Lower lobe of right lung (tissue), 2 donors: Measurements from ENCODE around the gene RSBN1L. TPM values are rescaled to one million over a fixed set of nuclear protein-coding genes. Genes with fewer than 3 reads are reported as not detected.

Experiments
- ATAC-seq, 2 donors: fragments of 200-7000 bp; cut with Tn5 transposase; one replicate each; pipeline ENCODE4 v1.9.1; 2020 to 2022; ENCODE audit warnings: mild to moderate bottlenecking in 2 of 2, moderate library complexity in 2 of 2
- DNase-seq: peaks from one replicate; pipeline ENCODE4 v3.0.0-alpha.2; 2020
- H3K27ac ChIP-seq: fragments of 200-600 bp; one replicate; pipeline ENCODE4 v1.8.0; 2022
- H3K27me3 ChIP-seq: fragments of 200-600 bp; one replicate; pipeline ENCODE4 v1.8.0; 2022; ENCODE audit warnings: low read depth
- H3K36me3 ChIP-seq: fragments of 200-600 bp; one replicate; pipeline ENCODE4 v1.8.0; 2022; ENCODE audit warnings: mild to moderate bottlenecking
- H3K4me1 ChIP-seq: fragments of 200-600 bp; one replicate; pipeline ENCODE4 v1.8.0; 2022
- H3K4me3 ChIP-seq: fragments of 200-600 bp; one replicate; pipeline ENCODE4 v1.8.0; 2022; ENCODE audit warnings: mild to moderate bottlenecking
- H3K9me3 ChIP-seq: fragments of 200-600 bp; one replicate; pipeline ENCODE4 v1.8.0; 2022
- intact Hi-C: fragments of 100-400 bp; cut with DNase I; formaldehyde crosslinking; loops from one replicate; pipeline ENCODE4 v1.11.0; 2022
- total RNA-seq: library from RNA; stranded (reverse); fragmentation: NEBNext Ultra II Directional; extraction: Animal tissue kit (Norgen Biotek cat#: 25700); gene quantifications from one replicate; pipeline ENCODE4 v1.2.1, GENCODE V29; 2021
- TF ChIP-seq, protein P1 (sequence below): fragments of 200-600 bp; IDR thresholded peaks from one replicate; pipeline ENCODE4 v1.8.0; 2022; ENCODE audit warnings: antibody characterized with exemption, mild to moderate bottlenecking
- donor health status: DM: no; HTN: yes; CAD: no; lungs with severe emphysema.

RSBN1L gene
- total RNA-seq, 1 donor from 2014 or later, result 26.8 TPM

DNA sequence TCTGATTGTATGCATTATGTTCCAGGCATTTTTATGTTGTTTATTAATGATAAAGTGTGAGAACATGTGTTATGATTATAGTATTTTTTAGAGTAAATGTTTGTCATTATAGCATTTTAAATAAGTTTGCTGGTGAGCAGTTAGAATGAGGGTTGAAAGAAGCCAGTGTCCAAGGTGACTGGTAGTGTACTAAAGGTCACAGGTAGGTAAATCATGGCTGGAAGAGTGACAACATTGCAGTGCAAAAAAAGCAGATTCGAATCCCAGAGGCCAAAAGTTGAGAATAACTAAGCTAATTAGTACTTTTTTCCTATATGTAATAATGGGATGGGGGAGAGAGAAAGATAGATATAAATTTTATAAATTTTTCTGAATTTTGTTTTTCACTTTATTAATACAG lies 44.0 kb downstream of the RSBN1L start:
- no peak for ATAC-seq

DNA sequence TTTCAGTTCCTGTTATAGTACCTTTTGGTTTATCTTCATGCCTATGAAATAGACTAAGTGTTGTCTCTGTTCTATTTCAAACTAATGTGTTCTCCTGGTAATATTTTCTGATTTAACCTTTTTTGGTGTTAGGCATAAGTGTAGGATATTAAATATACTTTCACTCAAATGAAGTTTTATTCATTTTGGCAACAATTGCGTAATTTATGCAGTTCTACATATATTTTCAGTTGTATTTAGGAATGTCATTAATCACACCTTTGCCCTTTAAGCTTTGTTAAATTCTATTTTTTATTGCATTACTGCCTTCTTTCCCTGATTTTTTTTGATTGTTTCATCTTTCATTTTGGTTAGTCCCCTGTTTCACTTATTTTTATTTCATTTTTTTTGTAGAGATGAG lies 47.3 kb downstream of the RSBN1L start:
- H3K27ac ChIP-seq, result no peak overlapping the region
- TF ChIP-seq, protein P1, sequence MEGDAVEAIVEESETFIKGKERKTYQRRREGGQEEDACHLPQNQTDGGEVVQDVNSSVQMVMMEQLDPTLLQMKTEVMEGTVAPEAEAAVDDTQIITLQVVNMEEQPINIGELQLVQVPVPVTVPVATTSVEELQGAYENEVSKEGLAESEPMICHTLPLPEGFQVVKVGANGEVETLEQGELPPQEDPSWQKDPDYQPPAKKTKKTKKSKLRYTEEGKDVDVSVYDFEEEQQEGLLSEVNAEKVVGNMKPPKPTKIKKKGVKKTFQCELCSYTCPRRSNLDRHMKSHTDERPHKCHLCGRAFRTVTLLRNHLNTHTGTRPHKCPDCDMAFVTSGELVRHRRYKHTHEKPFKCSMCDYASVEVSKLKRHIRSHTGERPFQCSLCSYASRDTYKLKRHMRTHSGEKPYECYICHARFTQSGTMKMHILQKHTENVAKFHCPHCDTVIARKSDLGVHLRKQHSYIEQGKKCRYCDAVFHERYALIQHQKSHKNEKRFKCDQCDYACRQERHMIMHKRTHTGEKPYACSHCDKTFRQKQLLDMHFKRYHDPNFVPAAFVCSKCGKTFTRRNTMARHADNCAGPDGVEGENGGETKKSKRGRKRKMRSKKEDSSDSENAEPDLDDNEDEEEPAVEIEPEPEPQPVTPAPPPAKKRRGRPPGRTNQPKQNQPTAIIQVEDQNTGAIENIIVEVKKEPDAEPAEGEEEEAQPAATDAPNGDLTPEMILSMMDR, result no peak
- H3K4me3 ChIP-seq, result no peak overlapping the region
- H3K36me3 ChIP-seq, result peaks cover 14% of the 10 kb centered on the region
- H3K27me3 ChIP-seq, result no peaks in the 10 kb centered on the region
- peaks cover 5% of the 10 kb centered on the region for H3K4me1 ChIP-seq
- ATAC-seq (no peak), DNase-seq (no peak)
- intact Hi-C loops, result no loop called here
- no peaks in the 10 kb centered on the region for H3K9me3 ChIP-seq

More for the DNA sequence above, 44.0 kb downstream of the RSBN1L start:
- TF ChIP-seq, protein P1, result no peak
- Histone ChIP-seq H3K4me3 (no peak overlapping the region), H3K9me3 (no peaks in the 10 kb centered on the region), H3K36me3 (peaks cover 33% of the 10 kb centered on the region), H3K4me1 (peaks cover 5% of the 10 kb centered on the region), H3K27ac (no peak overlapping the region), H3K27me3 (no peaks in the 10 kb centered on the region)
- no peak for DNase-seq
- intact Hi-C loops, result no loop called here

DNA sequence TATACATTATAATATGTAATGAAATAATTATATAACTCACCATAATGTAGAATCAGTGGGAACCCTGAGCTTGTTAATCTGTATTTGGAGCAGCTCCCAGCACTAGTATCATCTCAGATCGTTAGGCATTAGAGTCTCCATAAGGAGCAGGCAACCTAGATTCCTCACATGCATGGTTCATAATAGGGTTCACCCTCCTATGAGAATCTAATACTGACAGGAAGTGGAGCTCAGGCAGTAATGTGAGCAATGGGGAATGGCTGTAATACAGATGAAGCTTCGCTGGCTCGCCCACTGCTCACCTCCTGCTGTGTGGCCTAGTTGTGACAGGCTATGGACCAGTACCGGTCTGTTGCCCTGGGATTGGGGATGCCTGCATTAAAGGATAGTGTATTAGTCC lies 49.5 kb downstream of the RSBN1L start:
- H3K4me3 ChIP-seq, result no peak overlapping the region
- DNase-seq, result no peak
- no peaks in the 10 kb centered on the region for H3K9me3 ChIP-seq
- intact Hi-C loops, result no loop called here
- no peak for ATAC-seq
- H3K27ac ChIP-seq, result no peak overlapping the region
- H3K36me3 ChIP-seq, result peaks cover 19% of the 10 kb centered on the region
- peaks cover 5% of the 10 kb centered on the region for H3K4me1 ChIP-seq
- TF ChIP-seq, protein P1, result no peak
- no peaks in the 10 kb centered on the region for H3K27me3 ChIP-seq

DNA sequence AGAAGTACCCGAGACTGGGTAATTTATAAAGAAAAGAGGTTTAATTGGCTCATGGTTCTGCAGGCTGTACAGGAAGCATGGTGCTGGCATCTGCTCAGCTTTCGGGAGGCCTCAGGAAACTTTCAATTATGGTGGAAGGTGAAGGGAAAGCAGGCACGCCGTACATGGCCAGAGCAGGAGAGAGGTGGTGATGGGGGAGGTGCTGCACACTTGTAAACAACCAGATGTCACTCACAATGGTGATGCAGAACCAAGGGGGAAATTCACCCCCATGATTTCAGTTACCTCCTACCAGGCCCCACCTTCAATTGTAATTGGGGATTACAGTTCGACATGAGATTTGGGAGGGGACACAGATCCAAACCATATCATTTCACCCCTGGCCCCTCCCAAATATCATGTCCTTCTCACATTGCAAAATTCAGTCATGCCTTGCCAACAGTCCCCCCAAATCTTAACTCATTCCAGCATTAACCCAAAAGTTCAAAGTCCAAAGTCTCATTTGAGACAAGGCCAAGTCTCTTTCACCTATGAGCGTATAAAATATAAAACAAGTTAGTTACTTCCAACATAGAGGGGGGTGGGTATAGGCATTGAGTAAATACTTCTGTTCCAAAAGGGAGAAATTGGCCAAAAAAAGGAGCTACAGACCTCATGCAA lies 50.0 kb downstream of the RSBN1L start:
- intact Hi-C loops, result no loop called here

DNA sequence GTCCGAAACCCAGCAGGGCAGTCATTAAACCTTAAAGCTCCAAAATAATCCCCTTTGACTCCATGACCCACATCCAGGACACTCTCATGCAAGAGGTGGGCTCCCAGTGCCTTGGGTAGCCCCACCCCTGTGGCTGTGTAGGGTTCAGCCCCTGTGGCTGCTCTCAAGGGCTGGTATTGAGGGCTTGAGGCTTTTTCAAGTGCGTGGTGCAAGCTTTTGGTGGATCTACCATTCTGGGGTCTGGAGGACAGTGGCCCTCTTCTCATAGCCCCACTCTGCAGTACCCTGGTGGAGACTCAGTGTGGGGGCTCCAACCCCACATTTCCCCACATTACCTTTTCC lies 50.5 kb downstream of the RSBN1L start:
- Histone ChIP-seq H3K27ac (no peak overlapping the region), H3K9me3 (no peaks in the 10 kb centered on the region), H3K4me1 (peaks cover 8% of the 10 kb centered on the region), H3K36me3 (peaks cover 24% of the 10 kb centered on the region), H3K4me3 (no peak overlapping the region), H3K27me3 (no peaks in the 10 kb centered on the region)
- TF ChIP-seq, protein P1, result no peak
- ATAC-seq (no peak), DNase-seq (no peak)
- intact Hi-C loops, result no loop called here

More for the DNA sequence above, 50.0 kb downstream of the RSBN1L start:
- TF ChIP-seq, protein P1, result no peak
- Histone ChIP-seq H3K4me3 (no peak overlapping the region), H3K27me3 (no peaks in the 10 kb centered on the region), H3K4me1 (peaks cover 5% of the 10 kb centered on the region), H3K27ac (no peak overlapping the region), H3K9me3 (no peaks in the 10 kb centered on the region), H3K36me3 (peaks cover 24% of the 10 kb centered on the region)
- DNase-seq (no peak), ATAC-seq (no peak)
